OCI-LY7 (cell line): Measurements from ENCODE around the gene CHD3. TPM values are rescaled to one million over a fixed set of nuclear protein-coding genes. Genes with fewer than 3 reads are reported as not detected.

Source experiments
- BruUV-seq: library from RNA; stranded (reverse); fragments of 400-500 nt; replicated peaks from 2 replicates; lab custom pipeline; 2021; lab: Mats Ljungman, UMichigan
- CTCF ChIA-PET: fragments of 300-600 bp; sonication (Branson Sonifier 250); formaldehyde crosslinking; loops from one replicate; lab custom pipeline; 2022; ENCODE audit warnings: antibody characterized with exemption; ENCODE audit not compliant: unreplicated experiment; lab: Charles Lee
- POLR2A ChIA-PET: fragments of 300-600 bp; sonication (Branson Sonifier 250); formaldehyde crosslinking; loops from one replicate; lab custom pipeline; 2022; ENCODE audit warnings: antibody characterized with exemption; lab: Charles Lee
- DNase-seq: peaks from one replicate; pipeline ENCODE4 v3.0.0-alpha.2; 2015; ENCODE audit warnings: low spot score
- H2AFZ ChIP-seq: fragments of 200-600 bp; sonication (generic), shearing (Covaris generic); 2 replicates; pipeline ENCODE4 v1.6.1; 2014; ENCODE audit warnings: mild to moderate bottlenecking, antibody characterized with exemption, low read length, moderate library complexity
- H3K27ac ChIP-seq: fragments of 200-600 bp; sonication (generic); 2 replicates; pipeline ENCODE4 v1.5.1; 2014; ENCODE audit warnings: mixed run types, low read depth, mild to moderate bottlenecking, moderate library complexity, low read length, inconsistent platforms; ENCODE audit not compliant: poor library complexity, severe bottlenecking
- H3K36me3 ChIP-seq: fragments of 200-600 bp; sonication (generic); 2 replicates; pipeline ENCODE4 v1.6.1; 2014; ENCODE audit warnings: mild to moderate bottlenecking, antibody characterized with exemption, low read length, moderate library complexity, mixed read lengths; ENCODE audit not compliant: insufficient read depth
- H3K4me1 ChIP-seq: fragments of 200-600 bp; sonication (generic); 2 replicates; pipeline ENCODE4 v1.5.1; 2014; ENCODE audit warnings: mild to moderate bottlenecking, low read length; ENCODE audit not compliant: insufficient read depth, poor library complexity, severe bottlenecking
- H3K4me2 ChIP-seq: fragments of 200-600 bp; sonication (generic); 2 replicates; pipeline ENCODE4 v1.6.1; 2014; ENCODE audit warnings: mild to moderate bottlenecking, low read length
- H3K4me3 ChIP-seq: fragments of 200-600 bp; sonication (generic); 2 replicates; pipeline ENCODE4 v1.5.1; 2014; ENCODE audit warnings: mild to moderate bottlenecking, low read depth, low read length; ENCODE audit not compliant: poor library complexity, severe bottlenecking
- H3K79me2 ChIP-seq: fragments of 200-600 bp; sonication (generic); 2 replicates; pipeline ENCODE4 v1.6.1; 2016; ENCODE audit warnings: low read depth, mild to moderate bottlenecking, low read length, moderate library complexity, mixed read lengths; ENCODE audit not compliant: insufficient read depth
- H3K9me2 ChIP-seq: fragments of 200-600 bp; sonication (generic); 2 replicates; pipeline ENCODE4 v1.6.1; 2016; ENCODE audit warnings: mild to moderate bottlenecking, low read length, mixed read lengths; ENCODE audit not compliant: insufficient read depth
- H3K9me3 ChIP-seq: fragments of 200-600 bp; sonication (generic); 2 replicates; pipeline ENCODE4 v1.6.1; 2014; ENCODE audit warnings: mild to moderate bottlenecking, mixed run types, low read length, mixed read lengths
- H4K20me1 ChIP-seq: fragments of 200-600 bp; sonication (generic); 2 replicates; pipeline ENCODE4 v1.6.1; 2014; ENCODE audit warnings: mild to moderate bottlenecking, antibody characterized with exemption, low read length, moderate library complexity, mixed read lengths; ENCODE audit not compliant: insufficient read depth
- EZH2phosphoT487 ChIP-seq: fragments of 200-600 bp; sonication (generic); IDR thresholded peaks from 2 replicates; pipeline ENCODE4 v1.6.1; 2018; ENCODE audit warnings: low read depth, borderline replicate concordance, mild to moderate bottlenecking, mixed run types, antibody characterized with exemption, low read length, moderate library complexity, mixed read lengths
- intact Hi-C: fragments of 100-400 bp; cut with micrococcal nuclease; formaldehyde crosslinking; loops from one replicate; pipeline ENCODE4 v1.10.0; 2022; ENCODE audit not compliant: unreplicated experiment
- total RNA-seq, 2 experiments: library from RNA; depleted of rRNA in 1 of 2; stranded (reverse); fragments of >200 nt in 1 of 2; shearing (Covaris generic) in 1 of 2; gene quantifications; 2 replicates each; pipeline ENCODE4 v1.2.3, GENCODE V29; 2014 to 2022
- TF ChIP-seq, protein P1 (sequence below): fragments of 200-600 bp; sonication (generic); conservative IDR thresholded peaks from 2 replicates; pipeline ENCODE4 v1.5.1; 2014; ENCODE audit warnings: mild to moderate bottlenecking, antibody characterized with exemption, low read length, moderate library complexity, mixed read lengths

The CHD3 gene
- total RNA-seq, 2 experiments from 2014 or later: 42.5 to 126 TPM

DNA sequence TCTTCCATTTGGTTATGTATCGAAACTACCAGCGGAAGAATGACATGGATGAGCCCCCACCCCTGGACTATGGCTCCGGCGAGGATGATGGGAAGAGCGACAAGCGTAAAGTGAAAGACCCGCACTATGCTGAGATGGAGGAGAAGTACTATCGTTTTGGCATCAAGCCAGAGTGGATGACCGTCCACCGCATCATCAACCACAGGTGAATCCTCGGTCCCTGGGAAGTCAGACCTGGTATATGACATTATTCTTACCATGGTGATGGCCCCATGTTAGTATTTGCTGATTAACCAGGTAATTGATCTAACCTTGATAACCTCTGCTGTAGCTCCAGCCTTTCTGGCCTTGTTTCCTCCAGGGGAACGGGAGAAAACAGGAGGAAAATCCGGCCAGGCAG lies 8.5 kb downstream of the CHD3 start:
- no peak overlapping the region for H3K4me2 ChIP-seq
- intact Hi-C loops: no loop called here
- CTCF ChIA-PET: no interaction called here
- no peak overlapping the region for H2AFZ ChIP-seq
- H3K79me2 ChIP-seq: no peaks in the 10 kb centered on the region
- no peaks in the 10 kb centered on the region for H4K20me1 ChIP-seq
- H3K9me3 ChIP-seq: no peaks in the 10 kb centered on the region
- DNase-seq: no peak
- no TSS peak for BruUV-seq
- POLR2A ChIA-PET: interaction anchor here (1.6 kb wide), 1 partner anchor 35 kb away, joined by 6 read pairs; the partner anchor contains the start of genes CNTROB and TRAPPC1
- no peak overlapping the region for H3K4me3 ChIP-seq
- H3K36me3 ChIP-seq: peaks cover 89% of the 10 kb centered on the region
- H3K9me2 ChIP-seq: no peaks in the 10 kb centered on the region
- H3K27ac ChIP-seq: no peak overlapping the region
- H3K4me1 ChIP-seq: no peaks in the 10 kb centered on the region
- TF ChIP-seq, protein P1, sequence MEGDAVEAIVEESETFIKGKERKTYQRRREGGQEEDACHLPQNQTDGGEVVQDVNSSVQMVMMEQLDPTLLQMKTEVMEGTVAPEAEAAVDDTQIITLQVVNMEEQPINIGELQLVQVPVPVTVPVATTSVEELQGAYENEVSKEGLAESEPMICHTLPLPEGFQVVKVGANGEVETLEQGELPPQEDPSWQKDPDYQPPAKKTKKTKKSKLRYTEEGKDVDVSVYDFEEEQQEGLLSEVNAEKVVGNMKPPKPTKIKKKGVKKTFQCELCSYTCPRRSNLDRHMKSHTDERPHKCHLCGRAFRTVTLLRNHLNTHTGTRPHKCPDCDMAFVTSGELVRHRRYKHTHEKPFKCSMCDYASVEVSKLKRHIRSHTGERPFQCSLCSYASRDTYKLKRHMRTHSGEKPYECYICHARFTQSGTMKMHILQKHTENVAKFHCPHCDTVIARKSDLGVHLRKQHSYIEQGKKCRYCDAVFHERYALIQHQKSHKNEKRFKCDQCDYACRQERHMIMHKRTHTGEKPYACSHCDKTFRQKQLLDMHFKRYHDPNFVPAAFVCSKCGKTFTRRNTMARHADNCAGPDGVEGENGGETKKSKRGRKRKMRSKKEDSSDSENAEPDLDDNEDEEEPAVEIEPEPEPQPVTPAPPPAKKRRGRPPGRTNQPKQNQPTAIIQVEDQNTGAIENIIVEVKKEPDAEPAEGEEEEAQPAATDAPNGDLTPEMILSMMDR: no peak
- no peak for TF ChIP-seq EZH2phosphoT487

DNA sequence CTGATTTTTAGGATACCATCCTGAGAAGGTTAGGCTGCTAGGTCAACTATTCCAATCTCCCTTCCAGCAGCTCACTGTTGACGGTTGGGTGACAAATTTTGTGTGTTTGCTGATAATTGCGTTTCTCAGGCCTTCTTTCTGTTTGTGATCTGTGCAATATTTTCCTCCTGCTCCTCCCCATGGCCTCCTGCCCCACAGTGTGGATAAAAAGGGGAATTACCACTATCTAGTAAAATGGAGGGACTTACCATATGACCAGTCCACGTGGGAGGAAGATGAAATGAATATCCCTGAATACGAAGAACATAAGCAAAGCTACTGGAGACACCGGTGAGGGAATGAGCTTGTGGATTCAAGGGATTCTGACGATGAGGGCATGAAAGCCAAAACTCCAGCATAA lies 9.2 kb downstream of the CHD3 start:
- no TSS peak for BruUV-seq
- H3K27ac ChIP-seq: no peak overlapping the region
- H3K9me3 ChIP-seq: no peaks in the 10 kb centered on the region
- H3K4me3 ChIP-seq: no peak overlapping the region
- no peak overlapping the region for H2AFZ ChIP-seq
- no peaks in the 10 kb centered on the region for H4K20me1 ChIP-seq
- POLR2A ChIA-PET: interaction anchor here (1.6 kb wide), 1 partner anchor 34 kb away, joined by 6 read pairs; the partner anchor contains the start of genes CNTROB and TRAPPC1
- CTCF ChIA-PET: no interaction called here
- H3K9me2 ChIP-seq: no peaks in the 10 kb centered on the region
- intact Hi-C loops: no loop called here
- no peaks in the 10 kb centered on the region for H3K4me1 ChIP-seq
- TF ChIP-seq, protein P1: peak; percentile 58
- TF ChIP-seq EZH2phosphoT487: no peak
- no peak overlapping the region for H3K4me2 ChIP-seq
- no peak for DNase-seq
- H3K36me3 ChIP-seq: peaks cover 93% of the 10 kb centered on the region
- no peaks in the 10 kb centered on the region for H3K79me2 ChIP-seq

DNA sequence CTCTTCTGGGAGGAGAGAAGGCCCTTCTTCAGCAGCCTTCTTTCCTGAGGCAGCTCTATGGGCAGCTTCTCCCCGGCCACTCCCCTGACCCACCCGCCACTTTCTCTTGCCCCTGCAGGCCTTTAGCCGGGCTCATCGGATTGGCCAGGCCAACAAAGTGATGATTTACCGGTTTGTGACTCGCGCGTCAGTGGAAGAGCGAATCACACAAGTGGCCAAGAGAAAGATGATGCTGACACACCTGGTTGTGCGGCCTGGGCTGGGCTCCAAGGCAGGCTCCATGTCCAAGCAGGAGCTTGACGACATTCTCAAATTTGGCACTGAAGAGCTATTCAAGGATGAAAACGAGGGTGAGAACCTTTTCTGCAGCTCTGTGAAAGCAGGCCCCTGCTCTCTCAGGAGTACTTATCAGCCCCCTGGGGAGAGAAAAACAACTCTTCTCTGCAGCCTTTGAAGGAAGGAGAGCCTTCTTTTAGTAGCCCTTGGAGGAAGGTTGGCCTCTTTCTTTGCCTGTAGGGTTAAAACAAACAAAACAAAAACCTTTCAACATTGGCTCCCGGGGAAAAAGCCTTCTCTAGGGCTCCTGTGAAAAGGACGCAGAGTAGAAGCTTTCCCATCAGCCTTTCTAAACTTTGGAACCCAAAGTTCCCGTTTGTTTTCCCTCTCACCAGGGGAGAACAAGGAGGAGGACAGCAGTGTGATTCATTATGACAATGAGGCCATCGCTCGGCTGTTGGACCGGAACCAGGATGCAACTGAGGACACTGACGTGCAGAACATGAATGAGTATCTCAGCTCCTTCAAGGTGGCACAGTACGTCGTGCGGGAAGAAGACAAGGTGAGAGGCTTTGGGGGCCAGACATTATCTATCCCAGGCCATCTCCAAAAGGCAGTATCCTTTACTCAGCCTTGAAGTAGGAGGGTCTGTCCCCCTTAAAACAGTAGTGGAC lies 14.8 kb downstream of the CHD3 start:
- no peaks in the 10 kb centered on the region for H3K9me3 ChIP-seq
- H3K36me3 ChIP-seq: peaks cover 100% of the 10 kb centered on the region
- H3K4me3 ChIP-seq: no peak overlapping the region
- H4K20me1 ChIP-seq: no peaks in the 10 kb centered on the region
- H3K27ac ChIP-seq: no peak overlapping the region
- intact Hi-C loops: no loop called here
- DNase-seq: no peak
- BruUV-seq: TSS peak; percentile 40
- no peaks in the 10 kb centered on the region for H3K79me2 ChIP-seq
- ChIA-PET CTCF (no interaction called here), POLR2A (no interaction called here)
- H3K9me2 ChIP-seq: no peaks in the 10 kb centered on the region
- H3K4me1 ChIP-seq: no peaks in the 10 kb centered on the region
- no peak for TF ChIP-seq EZH2phosphoT487
- TF ChIP-seq, protein P1: no peak
- H2AFZ ChIP-seq: no peak overlapping the region
- H3K4me2 ChIP-seq: no peak overlapping the region
